ENCODE results near the gene JMJD8. TPM values are rescaled to one million over a fixed set of nuclear protein-coding genes. Genes with fewer than 3 reads are reported as not detected.

The JMJD8 gene
- total and polyA plus RNA-seq, 2 experiments from 2014 or later, result 48.5 to 82.5 TPM

DNA sequence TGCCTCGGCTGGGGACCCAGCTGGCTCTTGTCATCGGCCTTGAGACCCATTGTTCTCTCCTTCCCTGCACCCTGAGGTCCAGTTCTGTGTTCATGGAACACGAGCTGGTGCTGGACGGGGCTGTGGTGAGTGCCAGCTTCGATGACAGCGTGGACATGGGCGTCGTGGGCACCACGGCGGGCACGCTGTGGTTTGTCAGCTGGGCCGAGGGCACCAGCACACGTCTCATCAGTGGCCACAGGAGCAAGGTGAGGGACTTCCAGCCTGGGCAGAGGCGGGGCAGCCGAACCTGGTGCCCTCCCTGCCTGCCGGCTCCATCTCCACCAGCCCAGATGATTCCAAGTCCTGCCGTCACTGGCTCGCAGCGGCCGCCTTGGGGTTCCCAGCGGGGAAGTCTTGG lies 21.5 kb downstream of the JMJD8 start:
- H2AFZ ChIP-seq, result no peak overlapping the region
- H3K9me2 ChIP-seq (ENCODE audit: insufficient read depth), result no peaks in the 10 kb centered on the region
- H3K4me3 Mint-ChIP-seq, result no peak overlapping the region
- H3K4me1 Mint-ChIP-seq, result no peaks in the 10 kb centered on the region
- no peak overlapping the region for H3K27ac ChIP-seq (ENCODE audit: low read depth)
- no peaks in the 10 kb centered on the region for H4K20me1 ChIP-seq (replicated peaks; ENCODE audit: insufficient read depth)
- ATAC-seq (no peak), DNase-seq (ENCODE audit: low spot score) (no peak)
- H3K27ac Mint-ChIP-seq, result no peak overlapping the region
- no peak overlapping the region for H3K4me2 ChIP-seq
- peaks cover 4% of the 10 kb centered on the region for H3K27me3 Mint-ChIP-seq (ENCODE audit: insufficient read depth, low read depth, poor library complexity)
- no peak for TF ChIP-seq ZNF114 (CRISPR knock-in tag; IDR thresholded peaks at IDR 0.05)
- TF ChIP-seq STAT1 (IDR thresholded peaks at IDR 0.05; ENCODE audit: unreplicated experiment), result no peak
- TF ChIP-seq, protein P1, sequence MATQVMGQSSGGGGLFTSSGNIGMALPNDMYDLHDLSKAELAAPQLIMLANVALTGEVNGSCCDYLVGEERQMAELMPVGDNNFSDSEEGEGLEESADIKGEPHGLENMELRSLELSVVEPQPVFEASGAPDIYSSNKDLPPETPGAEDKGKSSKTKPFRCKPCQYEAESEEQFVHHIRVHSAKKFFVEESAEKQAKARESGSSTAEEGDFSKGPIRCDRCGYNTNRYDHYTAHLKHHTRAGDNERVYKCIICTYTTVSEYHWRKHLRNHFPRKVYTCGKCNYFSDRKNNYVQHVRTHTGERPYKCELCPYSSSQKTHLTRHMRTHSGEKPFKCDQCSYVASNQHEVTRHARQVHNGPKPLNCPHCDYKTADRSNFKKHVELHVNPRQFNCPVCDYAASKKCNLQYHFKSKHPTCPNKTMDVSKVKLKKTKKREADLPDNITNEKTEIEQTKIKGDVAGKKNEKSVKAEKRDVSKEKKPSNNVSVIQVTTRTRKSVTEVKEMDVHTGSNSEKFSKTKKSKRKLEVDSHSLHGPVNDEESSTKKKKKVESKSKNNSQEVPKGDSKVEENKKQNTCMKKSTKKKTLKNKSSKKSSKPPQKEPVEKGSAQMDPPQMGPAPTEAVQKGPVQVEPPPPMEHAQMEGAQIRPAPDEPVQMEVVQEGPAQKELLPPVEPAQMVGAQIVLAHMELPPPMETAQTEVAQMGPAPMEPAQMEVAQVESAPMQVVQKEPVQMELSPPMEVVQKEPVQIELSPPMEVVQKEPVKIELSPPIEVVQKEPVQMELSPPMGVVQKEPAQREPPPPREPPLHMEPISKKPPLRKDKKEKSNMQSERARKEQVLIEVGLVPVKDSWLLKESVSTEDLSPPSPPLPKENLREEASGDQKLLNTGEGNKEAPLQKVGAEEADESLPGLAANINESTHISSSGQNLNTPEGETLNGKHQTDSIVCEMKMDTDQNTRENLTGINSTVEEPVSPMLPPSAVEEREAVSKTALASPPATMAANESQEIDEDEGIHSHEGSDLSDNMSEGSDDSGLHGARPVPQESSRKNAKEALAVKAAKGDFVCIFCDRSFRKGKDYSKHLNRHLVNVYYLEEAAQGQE (IDR thresholded peaks at IDR 0.05; ENCODE audit: unreplicated experiment), result no peak
- no peak for TF ChIP-seq JUNB (IDR thresholded peaks at IDR 0.05; ENCODE audit: unreplicated experiment)
- TF ChIP-seq ZNF331 (CRISPR knock-in tag; IDR thresholded peaks at IDR 0.05; ENCODE audit: low read depth), result no peak
- TF ChIP-seq, protein P2, sequence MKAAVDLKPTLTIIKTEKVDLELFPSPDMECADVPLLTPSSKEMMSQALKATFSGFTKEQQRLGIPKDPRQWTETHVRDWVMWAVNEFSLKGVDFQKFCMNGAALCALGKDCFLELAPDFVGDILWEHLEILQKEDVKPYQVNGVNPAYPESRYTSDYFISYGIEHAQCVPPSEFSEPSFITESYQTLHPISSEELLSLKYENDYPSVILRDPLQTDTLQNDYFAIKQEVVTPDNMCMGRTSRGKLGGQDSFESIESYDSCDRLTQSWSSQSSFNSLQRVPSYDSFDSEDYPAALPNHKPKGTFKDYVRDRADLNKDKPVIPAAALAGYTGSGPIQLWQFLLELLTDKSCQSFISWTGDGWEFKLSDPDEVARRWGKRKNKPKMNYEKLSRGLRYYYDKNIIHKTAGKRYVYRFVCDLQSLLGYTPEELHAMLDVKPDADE (IDR thresholded peaks at IDR 0.05), result no peak
- H3K79me2 ChIP-seq (replicated peaks; ENCODE audit: insufficient read depth), result no peaks in the 10 kb centered on the region
- no peaks in the 10 kb centered on the region; the same call in 2 of the 3 replicates for H3K9me3 Mint-ChIP-seq
- no peaks in the 10 kb centered on the region for H3K36me3 ChIP-seq (ENCODE audit: insufficient read depth)
- H3K4me1 ChIP-seq (ENCODE audit: insufficient read depth), result no peaks in the 10 kb centered on the region
- no peak overlapping the region for H3K4me3 ChIP-seq
- H3F3A ChIP-seq (replicated peaks; ENCODE audit: low read depth), result 0 out of 2 replicates have a peak, but pooled peaks cover 4% of the 10 kb centered on the region
- no peaks in the 10 kb centered on the region for H3K27me3 ChIP-seq (ENCODE audit: insufficient read depth)
- H3K36me3 Mint-ChIP-seq (ENCODE audit: low read depth), result peaks cover 8% of the 10 kb centered on the region; the same call in 1 of the 3 replicates

DNA sequence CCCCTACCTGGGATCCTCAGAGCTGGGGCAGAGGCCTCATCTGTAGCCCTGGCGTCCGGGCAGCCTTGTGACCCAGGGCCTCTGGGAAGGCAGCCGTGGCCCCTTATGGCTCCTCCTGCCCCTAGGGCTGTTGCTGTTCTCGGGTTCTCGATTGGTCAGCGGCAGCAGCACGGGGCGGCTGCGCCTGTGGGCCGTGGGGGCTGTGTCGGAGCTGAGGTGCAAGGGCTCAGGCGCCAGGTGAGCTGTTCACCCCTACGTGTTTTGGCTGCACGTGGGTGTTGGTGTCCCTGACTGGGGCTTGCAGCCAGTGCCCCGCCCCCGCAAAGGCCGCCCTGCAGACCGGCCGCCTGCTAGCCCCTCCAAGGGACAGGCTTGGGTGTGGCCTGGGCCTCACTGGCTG lies 22.0 kb downstream of the JMJD8 start:
- no peaks in the 10 kb centered on the region for H3K9me2 ChIP-seq (ENCODE audit: insufficient read depth)
- Mint-ChIP-seq H3K27ac (no peak overlapping the region), H3K27me3 (ENCODE audit: insufficient read depth, low read depth, poor library complexity) (peaks cover 4% of the 10 kb centered on the region), H3K36me3 (ENCODE audit: low read depth) (peaks cover 8% of the 10 kb centered on the region; the same call in 1 of the 3 replicates), H3K9me3 (no peaks in the 10 kb centered on the region), H3K4me1 (no peaks in the 10 kb centered on the region), H3K4me3 (no peak overlapping the region)
- no peaks in the 10 kb centered on the region for H3K79me2 ChIP-seq (replicated peaks; ENCODE audit: insufficient read depth)
- DNase-seq (ENCODE audit: low spot score) (no peak), ATAC-seq (no peak)
- H3K36me3 ChIP-seq (ENCODE audit: insufficient read depth), result no peaks in the 10 kb centered on the region
- H3F3A ChIP-seq (replicated peaks; ENCODE audit: low read depth), result no peaks in the 10 kb centered on the region
- no peak overlapping the region for H2AFZ ChIP-seq
- no peaks in the 10 kb centered on the region for H3K27me3 ChIP-seq (ENCODE audit: insufficient read depth)
- no peak overlapping the region for H3K4me2 ChIP-seq
- H3K4me1 ChIP-seq (ENCODE audit: insufficient read depth), result no peaks in the 10 kb centered on the region
- no peak overlapping the region for H3K27ac ChIP-seq (ENCODE audit: low read depth)
- H3K4me3 ChIP-seq, result no peak overlapping the region
- no peaks in the 10 kb centered on the region for H4K20me1 ChIP-seq (replicated peaks; ENCODE audit: insufficient read depth)
- TF ChIP-seq ZNF331 (CRISPR knock-in tag; IDR thresholded peaks at IDR 0.05; ENCODE audit: low read depth), result no peak
- no peak for TF ChIP-seq CREB1 (CRISPR knock-in tag; IDR thresholded peaks at IDR 0.05; ENCODE audit: low read depth)
- TF ChIP-seq, protein P2 (IDR thresholded peaks at IDR 0.05), result no peak
- TF ChIP-seq ZNF114 (CRISPR knock-in tag; IDR thresholded peaks at IDR 0.05), result no peak
- no peak for TF ChIP-seq STAT1 (IDR thresholded peaks at IDR 0.05; ENCODE audit: unreplicated experiment)
- TF ChIP-seq EZH2 (IDR thresholded peaks at IDR 0.05; ENCODE audit: low read depth, unreplicated experiment), result no peak
- TF ChIP-seq, protein P1 (IDR thresholded peaks at IDR 0.05; ENCODE audit: unreplicated experiment), result no peak
